Measurements from ENCODE around the gene TRAK2.

DNA sequence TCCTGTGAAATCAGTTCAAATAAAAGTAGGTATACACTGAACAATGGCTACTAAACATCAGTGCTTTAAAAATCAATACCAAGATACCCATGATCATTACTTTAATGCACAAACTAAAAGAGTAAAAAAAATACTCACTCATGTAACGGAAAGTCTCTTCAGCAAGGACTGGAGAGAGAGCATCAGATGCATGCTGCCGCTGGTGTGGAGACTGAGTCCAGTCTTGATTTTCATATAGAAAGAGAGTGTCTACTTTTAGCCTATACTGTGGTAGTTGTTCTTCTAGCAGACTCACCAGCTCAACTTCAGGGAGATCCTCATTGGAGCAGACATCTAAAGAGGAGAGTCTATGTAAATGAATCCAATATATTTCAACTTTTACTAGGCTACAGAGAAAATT, 44.0 kb downstream of the TRAK2 start:
- TF ChIP-seq, protein P1, sequence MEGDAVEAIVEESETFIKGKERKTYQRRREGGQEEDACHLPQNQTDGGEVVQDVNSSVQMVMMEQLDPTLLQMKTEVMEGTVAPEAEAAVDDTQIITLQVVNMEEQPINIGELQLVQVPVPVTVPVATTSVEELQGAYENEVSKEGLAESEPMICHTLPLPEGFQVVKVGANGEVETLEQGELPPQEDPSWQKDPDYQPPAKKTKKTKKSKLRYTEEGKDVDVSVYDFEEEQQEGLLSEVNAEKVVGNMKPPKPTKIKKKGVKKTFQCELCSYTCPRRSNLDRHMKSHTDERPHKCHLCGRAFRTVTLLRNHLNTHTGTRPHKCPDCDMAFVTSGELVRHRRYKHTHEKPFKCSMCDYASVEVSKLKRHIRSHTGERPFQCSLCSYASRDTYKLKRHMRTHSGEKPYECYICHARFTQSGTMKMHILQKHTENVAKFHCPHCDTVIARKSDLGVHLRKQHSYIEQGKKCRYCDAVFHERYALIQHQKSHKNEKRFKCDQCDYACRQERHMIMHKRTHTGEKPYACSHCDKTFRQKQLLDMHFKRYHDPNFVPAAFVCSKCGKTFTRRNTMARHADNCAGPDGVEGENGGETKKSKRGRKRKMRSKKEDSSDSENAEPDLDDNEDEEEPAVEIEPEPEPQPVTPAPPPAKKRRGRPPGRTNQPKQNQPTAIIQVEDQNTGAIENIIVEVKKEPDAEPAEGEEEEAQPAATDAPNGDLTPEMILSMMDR (IDR thresholded peaks at IDR 0.05) = no peak
- TF ChIP-seq POLR2AphosphoS5 (IDR thresholded peaks at IDR 0.05) (no peak), POLR2A (IDR thresholded peaks at IDR 0.05) (no peak), EP300 (IDR thresholded peaks at IDR 0.05) (no peak)
